Kidney glomerular epithelial cell (primary cell): Measurements from ENCODE around the gene IL33.
"Not testable (repeated sequence)": the region's sequence is repeated elsewhere in the genome, so short reads cannot be mapped to it uniquely, and the experiment has no call there.

Experiments used
- DNase-seq: peaks from one replicate; lab custom pipeline; 2025; lab: John Stamatoyannopoulos, UW

The IL33 gene

GRCh38 chr9:6215562-6215961 lies at the start of gene IL33:
IL33 (plus strand) TSS chr9:6215807; CDS start chr9:6241695, 25,888 bp downstream.
- DNase-seq, result no peak

- no peak for DNase-seq
Measured at GRCh38 chr9:6171667-6172066, 43.9 kb upstream of the IL33 start.

GRCh38 chr9:6173914-6174313 lies 41.7 kb upstream of the IL33 start:
- no peak for DNase-seq

GRCh38 chr9:6182549-6183226 lies 32.9 kb upstream of the IL33 start:
- DNase-seq, result not testable (repeated sequence)

- no peak for DNase-seq
Measured at GRCh38 chr9:6183227-6183551, 32.4 kb upstream of the IL33 start.

- DNase-seq, result no peak
Measured at GRCh38 chr9:6183627-6184026, 32.0 kb upstream of the IL33 start.

- DNase-seq, result no peak
Measured at GRCh38 chr9:6184749-6185645, 30.6 kb upstream of the IL33 start.

- no peak for DNase-seq
Measured at GRCh38 chr9:6186691-6187090, 28.9 kb upstream of the IL33 start.

GRCh38 chr9:6187272-6187671 lies 28.3 kb upstream of the IL33 start:
- no peak for DNase-seq

GRCh38 chr9:6188466-6188865 lies 27.1 kb upstream of the IL33 start:
- no peak for DNase-seq

GRCh38 chr9:6188906-6189305 lies 26.7 kb upstream of the IL33 start:
- no peak for DNase-seq

GRCh38 chr9:6194934-6195333 lies 20.7 kb upstream of the IL33 start:
- DNase-seq, result no peak

- no peak for DNase-seq
Measured at GRCh38 chr9:6195714-6196360, 19.8 kb upstream of the IL33 start.

GRCh38 chr9:6197330-6197729 lies 18.3 kb upstream of the IL33 start:
- no peak for DNase-seq

- no peak for DNase-seq
Measured at GRCh38 chr9:6198251-6198650, 17.4 kb upstream of the IL33 start.

- no peak for DNase-seq
Measured at GRCh38 chr9:6199596-6199995, 16.0 kb upstream of the IL33 start.

- DNase-seq, result no peak
Measured at GRCh38 chr9:6200761-6201160, 14.8 kb upstream of the IL33 start.

GRCh38 chr9:6209966-6210365 lies 5.6 kb upstream of the IL33 start:
- DNase-seq, result no peak

GRCh38 chr9:6212722-6213375 lies 2.8 kb upstream of the IL33 start:
- no peak for DNase-seq

GRCh38 chr9:6214434-6214833 lies 1.2 kb upstream of the IL33 start:
- DNase-seq, result no peak

- no peak for DNase-seq
Measured at GRCh38 chr9:6214903-6215302, 704 bp upstream of the IL33 start.

GRCh38 chr9:6216002-6216401 lies 395 bp downstream of the IL33 start:
- DNase-seq, result no peak

GRCh38 chr9:6216951-6217350 lies 1.3 kb downstream of the IL33 start:
- DNase-seq, result no peak
